Mucosa of descending colon (tissue), 3 donors: ENCODE data around the gene KCNJ1. TPM values are rescaled to one million over a fixed set of nuclear protein-coding genes. Genes with fewer than 3 reads are reported as not detected.

Source experiments
- ATAC-seq: fragments of 200-7000 bp; cut with Tn5 transposase; one replicate; pipeline ENCODE4 v1.9.1; 2020; ENCODE audit warnings: mild to moderate bottlenecking, moderate library complexity
- DNase-seq, 3 donors: peaks; one replicate each; pipeline ENCODE4 v3.0.0-alpha.2; 2020
- H3K36me3 ChIP-seq: fragments of 200-600 bp; one replicate; pipeline ENCODE4 v1.8.0; 2021; ENCODE audit warnings: low read depth, mild to moderate bottlenecking
- H3K4me1 ChIP-seq: fragments of 200-600 bp; one replicate; pipeline ENCODE4 v1.8.0; 2021; ENCODE audit warnings: low read depth, mild to moderate bottlenecking
- H3K4me3 ChIP-seq: fragments of 200-600 bp; one replicate; pipeline ENCODE4 v1.8.0; 2021; ENCODE audit warnings: mild to moderate bottlenecking
- H3K9me3 ChIP-seq: fragments of 200-600 bp; one replicate; pipeline ENCODE4 v1.8.0; 2021; ENCODE audit warnings: mild to moderate bottlenecking
- intact Hi-C, 2 donors: fragments of 100-400 bp; cut with DNase I in 1 of 2; cut with micrococcal nuclease in 1 of 2; formaldehyde crosslinking; loops; one replicate each; pipeline versions ENCODE4 v1.11.0 to v1.11.1; 2022; cut with DNase I, micrococcal nuclease
- total RNA-seq, 3 donors: library from RNA; stranded (reverse); fragmentation: NEBNext Ultra II Directional in 2 of 3; extraction: Animal tissue kit (Norgen Biotek cat#: 25700) in 2 of 3; gene quantifications; one replicate each; pipeline versions ENCODE4 v1.2.1 to v1.2.4, GENCODE V29; 2021 to 2023
- TF ChIP-seq, protein P1 (sequence below): fragments of 200-600 bp; IDR thresholded peaks from one replicate; pipeline ENCODE4 v1.8.0; 2022; ENCODE audit warnings: antibody characterized with exemption, mild to moderate bottlenecking
- donor health status: DM: no; HTN: no; CAD: no; lungs with moderate emphysema.
- donor health status: DM: no; HTN: no; CAD: no.
- donor health status: DM: no; HTN: yes; CAD: no.

The KCNJ1 gene
- total RNA-seq, 3 donors from 2014 or later, result not detected

DNA sequence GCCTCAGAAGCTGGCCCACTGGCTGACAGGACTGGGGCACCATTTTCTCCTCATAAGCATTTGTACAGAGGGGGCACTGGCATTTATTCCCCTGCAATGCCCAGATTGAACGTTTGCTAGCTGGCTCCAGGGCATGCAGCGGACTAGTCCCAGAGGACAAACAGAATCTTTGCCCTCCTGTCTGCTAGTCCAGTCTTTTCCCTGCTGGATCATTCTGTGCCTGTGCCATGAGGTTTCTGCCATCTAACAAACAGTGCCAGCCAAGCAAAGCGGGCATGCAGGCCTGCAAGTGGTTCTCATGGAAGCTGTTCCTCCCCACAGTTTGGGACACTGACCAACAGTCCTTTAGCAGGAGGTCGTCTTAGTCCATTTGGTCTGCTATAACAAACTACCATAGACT, 53.4 kb downstream of the KCNJ1 start:
- TF ChIP-seq, protein P1, sequence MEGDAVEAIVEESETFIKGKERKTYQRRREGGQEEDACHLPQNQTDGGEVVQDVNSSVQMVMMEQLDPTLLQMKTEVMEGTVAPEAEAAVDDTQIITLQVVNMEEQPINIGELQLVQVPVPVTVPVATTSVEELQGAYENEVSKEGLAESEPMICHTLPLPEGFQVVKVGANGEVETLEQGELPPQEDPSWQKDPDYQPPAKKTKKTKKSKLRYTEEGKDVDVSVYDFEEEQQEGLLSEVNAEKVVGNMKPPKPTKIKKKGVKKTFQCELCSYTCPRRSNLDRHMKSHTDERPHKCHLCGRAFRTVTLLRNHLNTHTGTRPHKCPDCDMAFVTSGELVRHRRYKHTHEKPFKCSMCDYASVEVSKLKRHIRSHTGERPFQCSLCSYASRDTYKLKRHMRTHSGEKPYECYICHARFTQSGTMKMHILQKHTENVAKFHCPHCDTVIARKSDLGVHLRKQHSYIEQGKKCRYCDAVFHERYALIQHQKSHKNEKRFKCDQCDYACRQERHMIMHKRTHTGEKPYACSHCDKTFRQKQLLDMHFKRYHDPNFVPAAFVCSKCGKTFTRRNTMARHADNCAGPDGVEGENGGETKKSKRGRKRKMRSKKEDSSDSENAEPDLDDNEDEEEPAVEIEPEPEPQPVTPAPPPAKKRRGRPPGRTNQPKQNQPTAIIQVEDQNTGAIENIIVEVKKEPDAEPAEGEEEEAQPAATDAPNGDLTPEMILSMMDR, result no peak
- H3K9me3 ChIP-seq, result no peaks in the 10 kb centered on the region
- H3K4me1 ChIP-seq, result no peaks in the 10 kb centered on the region
- no peak overlapping the region for H3K4me3 ChIP-seq
- no peak for ATAC-seq
- intact Hi-C loops, result no loop called here
- no peak for DNase-seq
- H3K36me3 ChIP-seq, result no peaks in the 10 kb centered on the region

DNA sequence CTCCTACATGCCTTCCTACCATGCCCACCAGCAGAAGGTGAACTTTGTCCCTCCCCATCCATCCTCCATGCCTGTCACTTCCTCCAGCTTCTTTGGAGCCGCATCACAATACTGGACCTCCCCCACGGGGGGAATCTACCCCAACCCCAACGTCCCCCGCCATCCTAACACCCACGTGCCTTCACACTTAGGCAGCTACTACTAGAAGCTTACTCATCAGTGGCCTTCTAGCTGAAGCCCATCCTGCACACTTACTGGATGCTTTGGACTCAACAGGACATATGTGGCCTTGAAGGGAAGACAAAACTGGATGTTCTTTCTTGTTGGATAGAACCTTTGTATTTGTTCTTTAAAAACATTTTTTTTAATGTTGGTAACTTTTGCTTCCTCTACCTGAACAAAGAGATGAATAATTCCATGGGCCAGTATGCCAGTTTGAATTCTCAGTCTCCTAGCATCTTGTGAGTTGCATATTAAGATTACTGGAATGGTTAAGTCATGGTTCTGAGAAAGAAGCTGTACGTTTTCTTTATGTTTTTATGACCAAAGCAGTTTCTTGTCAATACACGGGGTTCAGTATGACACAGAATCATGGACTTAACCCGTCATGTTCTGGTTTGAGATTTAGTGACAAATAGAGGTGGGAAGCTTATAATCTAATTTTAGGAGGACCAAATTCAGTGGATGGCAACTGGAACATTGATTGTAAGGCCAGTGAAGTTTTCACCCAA, 56.1 kb downstream of the KCNJ1 start:
- Histone ChIP-seq H3K36me3 (no peaks in the 10 kb centered on the region), H3K4me1 (no peaks in the 10 kb centered on the region), H3K9me3 (no peaks in the 10 kb centered on the region), H3K4me3 (no peak overlapping the region)
- ATAC-seq (no peak), DNase-seq (no peak)
- intact Hi-C loops, result no loop called here
- TF ChIP-seq, protein P1, result no peak

GRCh38 chr11:128809128-128809527, 58.0 kb downstream of the KCNJ1 start:
- no peak for ATAC-seq
- no peak for DNase-seq
- H3K36me3 ChIP-seq, result no peaks in the 10 kb centered on the region
- no peaks in the 10 kb centered on the region for H3K4me1 ChIP-seq
- TF ChIP-seq, protein P1, result no peak
- intact Hi-C loops, result no loop called here
- H3K9me3 ChIP-seq, result no peaks in the 10 kb centered on the region
- H3K4me3 ChIP-seq, result no peak overlapping the region

GRCh38 chr11:128807909-128808308, 59.2 kb downstream of the KCNJ1 start:
- ATAC-seq (no peak), DNase-seq (no peak)
- Histone ChIP-seq H3K4me1 (no peaks in the 10 kb centered on the region), H3K9me3 (no peaks in the 10 kb centered on the region), H3K36me3 (no peaks in the 10 kb centered on the region), H3K4me3 (no peak overlapping the region)
- TF ChIP-seq, protein P1, result no peak
- intact Hi-C loops, result no loop called here

DNA sequence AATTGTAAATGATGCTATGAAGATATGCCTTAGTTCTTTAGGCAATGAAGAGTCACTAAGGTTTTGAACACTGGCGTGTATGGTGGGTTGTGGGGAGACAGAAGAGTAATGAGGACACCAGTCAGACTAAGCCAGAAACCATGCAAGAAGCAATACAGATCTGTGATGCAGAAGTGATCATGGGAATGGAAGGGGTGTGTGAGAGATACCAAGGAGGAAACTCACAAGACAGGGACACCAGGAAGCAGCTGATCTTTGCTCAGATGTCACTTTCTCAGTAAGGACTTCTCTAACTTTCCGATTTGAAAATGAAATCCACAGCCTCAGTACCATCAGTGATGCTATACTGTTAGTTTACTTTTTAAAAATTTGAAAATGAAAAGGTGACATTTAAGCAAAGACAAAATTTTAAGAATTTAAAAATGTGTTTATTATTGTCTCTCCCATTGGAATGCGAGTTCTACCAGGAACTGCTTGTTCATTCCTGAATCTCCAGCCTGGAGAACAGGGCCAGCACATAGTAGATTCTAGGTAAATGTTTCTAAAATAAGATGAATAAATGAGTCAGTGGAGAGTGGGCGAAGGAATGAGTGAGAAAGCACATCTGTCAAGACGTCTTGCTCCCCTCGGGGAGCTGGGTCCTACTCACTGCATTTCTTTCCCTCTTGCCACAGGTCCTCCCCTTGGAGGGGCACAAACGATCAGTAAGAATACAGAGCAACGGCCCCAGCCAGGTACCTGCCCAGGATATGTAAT, 60.4 kb downstream of the KCNJ1 start:
- Histone ChIP-seq H3K36me3 (no peaks in the 10 kb centered on the region), H3K9me3 (no peaks in the 10 kb centered on the region), H3K4me3 (no peak overlapping the region), H3K4me1 (no peaks in the 10 kb centered on the region)
- TF ChIP-seq, protein P1, result no peak
- DNase-seq (no peak), ATAC-seq (no peak)
- intact Hi-C loops, result no loop called here
